H9 (cell line): Measurements from ENCODE around the gene MTG1. TPM values are rescaled to one million over a fixed set of nuclear protein-coding genes. Genes with fewer than 3 reads are reported as not detected.
"Not testable (repeated sequence)": the region's sequence is repeated elsewhere in the genome, so short reads cannot be mapped to it uniquely, and the experiment has no call there.

Experiments used
- DNase-seq: peaks from one replicate; pipeline ENCODE4 v3.0.0-alpha.2; 2017
- H2AFZ ChIP-seq: one replicate; pipeline ENCODE4 v1.6.1; 2013; ENCODE audit warnings: mild to moderate bottlenecking, low read length, control low read depth, moderate library complexity
- H2AK5ac ChIP-seq: 2 replicates; pipeline ENCODE4 v1.6.1; 2013; ENCODE audit warnings: low read length, control low read depth, mixed read lengths; ENCODE audit not compliant: insufficient read length
- H2BK120ac ChIP-seq: one replicate; pipeline ENCODE4 v1.6.1; 2013; ENCODE audit warnings: low read depth, mild to moderate bottlenecking, low read length, control low read depth, inconsistent platforms; ENCODE audit not compliant: poor library complexity, severe bottlenecking
- H2BK12ac ChIP-seq: 2 replicates; pipeline ENCODE4 v1.6.1; 2013; ENCODE audit warnings: low read length, control low read depth, mixed read lengths, low read depth; ENCODE audit not compliant: insufficient read length
- H2BK15ac ChIP-seq: 2 replicates; pipeline ENCODE4 v1.6.1; 2013; ENCODE audit warnings: low read depth, low read length, control low read depth
- H2BK20ac ChIP-seq: one replicate; pipeline ENCODE4 v1.6.1; 2013; ENCODE audit warnings: low read depth, mild to moderate bottlenecking, low read length, control low read depth, inconsistent platforms; ENCODE audit not compliant: poor library complexity, severe bottlenecking
- H2BK5ac ChIP-seq: 2 replicates; pipeline ENCODE4 v1.6.1; 2013; ENCODE audit warnings: low read length, control low read depth, mixed read lengths; ENCODE audit not compliant: insufficient read length
- H3K14ac ChIP-seq: 2 replicates; pipeline ENCODE4 v1.6.1; 2013; ENCODE audit warnings: low read length, control low read depth; ENCODE audit not compliant: insufficient read depth
- H3K18ac ChIP-seq: 2 replicates; pipeline ENCODE4 v1.6.1; 2013; ENCODE audit warnings: low read depth, mild to moderate bottlenecking, mixed read lengths, low read length, control low read depth; ENCODE audit not compliant: insufficient read length
- H3K23ac ChIP-seq: 2 replicates; pipeline ENCODE4 v1.6.1; 2013; ENCODE audit warnings: low read length, control low read depth, mixed read lengths, low read depth; ENCODE audit not compliant: insufficient read length
- H3K23me2 ChIP-seq: 2 replicates; pipeline ENCODE4 v1.6.1; 2013; ENCODE audit warnings: low read depth, mild to moderate bottlenecking, mixed read lengths, low read length, control low read depth; ENCODE audit not compliant: insufficient read length, poor library complexity, severe bottlenecking
- H3K27ac ChIP-seq: 2 replicates; pipeline ENCODE4 v1.5.1; 2013; ENCODE audit warnings: low read length, control low read depth, mixed read lengths, low read depth; ENCODE audit not compliant: insufficient read length
- H3K27me3 ChIP-seq: 2 replicates; pipeline ENCODE4 v1.6.1; 2013; ENCODE audit warnings: low read length, control low read depth, inconsistent platforms; ENCODE audit not compliant: insufficient read depth
- H3K4ac ChIP-seq: 2 replicates; pipeline ENCODE4 v1.6.1; 2013; ENCODE audit warnings: low read depth, mild to moderate bottlenecking, control low read depth, inconsistent platforms, low read length, moderate library complexity
- H3K4me1 ChIP-seq: 2 replicates; pipeline ENCODE4 v1.6.1; 2013; ENCODE audit warnings: low read length, control low read depth, inconsistent platforms; ENCODE audit not compliant: insufficient read depth
- H3K4me2 ChIP-seq: 2 replicates; pipeline ENCODE4 v1.6.1; 2013; ENCODE audit warnings: low read length, control low read depth, mixed read lengths; ENCODE audit not compliant: insufficient read length, insufficient read depth
- H3K56ac ChIP-seq: 2 replicates; pipeline ENCODE4 v1.6.1; 2013; ENCODE audit warnings: low read depth, mild to moderate bottlenecking, mixed read lengths, low read length, control low read depth; ENCODE audit not compliant: insufficient read length
- H3K79me1 ChIP-seq: 2 replicates; pipeline ENCODE4 v1.6.1; 2013; ENCODE audit warnings: low read depth, mild to moderate bottlenecking, moderate library complexity, low read length, control low read depth, inconsistent platforms; ENCODE audit not compliant: insufficient read depth, poor library complexity, severe bottlenecking
- H3K79me2 ChIP-seq: 2 replicates; pipeline ENCODE4 v1.6.1; 2013; ENCODE audit warnings: low read length, control low read depth, inconsistent platforms; ENCODE audit not compliant: insufficient read depth
- H3K9ac ChIP-seq: 2 replicates; pipeline ENCODE4 v1.6.1; 2013; ENCODE audit warnings: low read length, control low read depth, mixed read lengths; ENCODE audit not compliant: insufficient read length; ENCODE audit errors: extremely low read depth
- H3K9me3 ChIP-seq: one replicate; pipeline ENCODE4 v1.6.1; 2013; ENCODE audit warnings: low read depth, low read length, inconsistent platforms; ENCODE audit not compliant: control insufficient read depth
- H3T11ph ChIP-seq: one replicate; pipeline ENCODE4 v1.6.1; 2013; ENCODE audit warnings: mild to moderate bottlenecking, low read length, control low read depth, inconsistent platforms
- H4K20me1 ChIP-seq: one replicate; pipeline ENCODE4 v1.6.1; 2013; ENCODE audit not compliant: control insufficient read depth, insufficient read length, insufficient read depth
- H4K5ac ChIP-seq: 2 replicates; pipeline ENCODE4 v1.6.1; 2013; ENCODE audit warnings: low read depth, mild to moderate bottlenecking, mixed read lengths, low read length, control low read depth; ENCODE audit not compliant: insufficient read length
- H4K8ac ChIP-seq: replicated peaks from 2 replicates; pipeline ENCODE4 v1.6.1; 2013; ENCODE audit warnings: low read length, control low read depth, mixed read lengths, low read depth; ENCODE audit not compliant: insufficient read length
- H4K91ac ChIP-seq: 2 replicates; pipeline ENCODE4 v1.6.1; 2013; ENCODE audit warnings: low read depth, mild to moderate bottlenecking, moderate library complexity, mixed read lengths, low read length, control low read depth; ENCODE audit not compliant: insufficient read length
- H3K27ac Mint-ChIP-seq, 3 experiments: 2 replicates in 2 of 3; 3 replicates in 1 of 3; pipeline ENCODE4 v1.8.0; 2020 to 2021; ENCODE audit warnings: mixed read lengths in 3 of 3, mild to moderate bottlenecking in 1 of 3, moderate library complexity in 1 of 3
- H3K27me3 Mint-ChIP-seq: 2 replicates; pipeline ENCODE4 v1.8.0; 2021; ENCODE audit warnings: low read depth, mild to moderate bottlenecking, moderate library complexity, mixed read lengths
- H3K36me3 Mint-ChIP-seq, 3 experiments: 2 replicates in 2 of 3; 3 replicates in 1 of 3; pipeline ENCODE4 v1.8.0; 2020 to 2021; ENCODE audit warnings: low read depth in 3 of 3, mixed read lengths in 3 of 3; ENCODE audit not compliant: insufficient read depth in 1 of 3
- H3K4me1 Mint-ChIP-seq, 2 experiments: 2 replicates each; pipeline ENCODE4 v1.8.0; 2020; ENCODE audit warnings: mixed read lengths in 2 of 2
- H3K4me3 Mint-ChIP-seq, 2 experiments: 2 replicates in 1 of 2; 3 replicates in 1 of 2; pipeline ENCODE4 v1.8.0; 2020 to 2021; ENCODE audit warnings: mild to moderate bottlenecking in 2 of 2, mixed read lengths in 2 of 2, moderate library complexity in 1 of 2
- H3K9me3 Mint-ChIP-seq, 2 experiments: 2 replicates in 1 of 2; 3 replicates in 1 of 2; pipeline ENCODE4 v1.8.0; 2020; ENCODE audit warnings: mild to moderate bottlenecking in 2 of 2, mixed read lengths in 2 of 2, moderate library complexity in 1 of 2
- CTCF ChIP-seq: fragments of 200-600 bp; sonication (generic); conservative IDR thresholded peaks from 3 replicates; pipeline ENCODE4 v1.8.0; 2021; ENCODE audit warnings: antibody characterized with exemption, mild to moderate bottlenecking
- WGBS: extraction: QIAGEN DNeasy Blood & Tissue Kit; methylation state at CpG from one replicate; pipeline ENCODE4 v1.1.7; 2013; ENCODE audit warnings: missing lambda C conversion rate, low lambda C conversion rate, mixed read lengths; ENCODE audit not compliant: insufficient read length; ENCODE audit errors: extremely low coverage; 5-methylcytosine and 5-hydroxymethylcytosine counted together
- total RNA-seq: library from RNA; stranded (reverse); gene quantifications from 2 replicates; pipeline ENCODE4 v1.2.1, GENCODE V29; 2021

The MTG1 gene
- total RNA-seq, 1 experiment from 2014 or later = 65.3 TPM

- Histone ChIP-seq H3K4me2 (no peak overlapping the region), H4K91ac (no peak overlapping the region), H3T11ph (no peak overlapping the region), H3K4me1 (no peaks in the 10 kb centered on the region), H3K9me3 (no peaks in the 10 kb centered on the region), H3K79me2 (no peaks in the 10 kb centered on the region), H2AK5ac (no peak overlapping the region), H4K5ac (no peak overlapping the region), H3K14ac (no peak overlapping the region), H3K56ac (no peak overlapping the region), H3K23me2 (peaks cover 3% of the 10 kb centered on the region), H2BK120ac (no peak overlapping the region), H4K20me1 (peaks cover 4% of the 10 kb centered on the region), H2AFZ (no peak overlapping the region), H2BK20ac (no peak overlapping the region), H3K4ac (no peak overlapping the region), H2BK5ac (no peak overlapping the region), H3K27me3 (no peaks in the 10 kb centered on the region), H3K23ac (no peak overlapping the region), H3K9ac (no peak overlapping the region), H2BK15ac (no peak overlapping the region), H3K79me1 (no peaks in the 10 kb centered on the region), H3K27ac (no peak overlapping the region), H4K8ac (no peak overlapping the region), H3K18ac (no peak overlapping the region), H2BK12ac (no peak overlapping the region)
- Mint-ChIP-seq H3K27me3 (peaks cover 11% of the 10 kb centered on the region), H3K9me3 (no peaks in the 10 kb centered on the region), H3K27ac (no peak overlapping the region), H3K4me1 (no peaks in the 10 kb centered on the region), H3K36me3 (peaks cover 3 to 15% (median 10%) of the 10 kb centered on the region in 3 experiments; a peak in 5 of 7 replicates), H3K4me3 (peak overlapping the region; percentile 36 to 73)
- peak; percentile 36 for DNase-seq
- no CpG with 5 or more reads among the region's 88 CpGs for WGBS
- no peak for TF ChIP-seq CTCF
Observed at GRCh38 chr10:133422807-133423771, 29.1 kb downstream of the MTG1 start.

- not testable (repeated sequence) for H3K4me2 ChIP-seq, H2BK12ac ChIP-seq, H3K27ac ChIP-seq, H2BK5ac ChIP-seq, H3K9me3 ChIP-seq, H3K4me1 ChIP-seq, H2BK120ac ChIP-seq, H4K20me1 ChIP-seq, H3K36me3 Mint-ChIP-seq, H3K4me1 Mint-ChIP-seq, H3K18ac ChIP-seq, H3K79me2 ChIP-seq, H3K23me2 ChIP-seq, H3K27ac Mint-ChIP-seq, H2AFZ ChIP-seq, H3K9ac ChIP-seq, H4K5ac ChIP-seq, H4K8ac ChIP-seq, H2BK15ac ChIP-seq, H2BK20ac ChIP-seq, DNase-seq, H2AK5ac ChIP-seq, H3K4me3 Mint-ChIP-seq, H3K23ac ChIP-seq, H3K14ac ChIP-seq, H3K79me1 ChIP-seq, H4K91ac ChIP-seq, H3K9me3 Mint-ChIP-seq, H3K4ac ChIP-seq, H3K27me3 ChIP-seq, H3T11ph ChIP-seq, H3K56ac ChIP-seq
- no CpG with 5 or more reads among the region's 46 CpGs for WGBS
- H3K27me3 Mint-ChIP-seq = peaks cover 11% of the 10 kb centered on the region
Observed at GRCh38 chr10:133424102-133424501, 30.1 kb downstream of the MTG1 start.
